GM18511 (cell line): ENCODE measurements around the gene CDH16.
"Not testable (repeated sequence)": the region's sequence is repeated elsewhere in the genome, so short reads cannot be mapped to it uniquely, and the experiment has no call there.

Experiments
- ATAC-seq: cut with Tn5 transposase; IDR thresholded peaks from one replicate; pipeline ENCODE4 v1.9.1; 2021; ENCODE audit warnings: mild to moderate bottlenecking, moderate library complexity; ENCODE audit not compliant: unreplicated experiment

The CDH16 gene

GRCh38 chr16:66918803-66919568 lies at the start of gene CDH16:
TSS of gene CDH16 (minus strand) at chr16:66918885. CDS start at chr16:66918065, 820 bp downstream.
- ATAC-seq, result no peak

- ATAC-seq, result no peak
Observed at GRCh38 chr16:66964049-66964448, 45.4 kb upstream of the CDH16 start.

GRCh38 chr16:66961914-66962313 lies 43.2 kb upstream of the CDH16 start:
- ATAC-seq, result no peak

GRCh38 chr16:66961065-66961744 lies 42.5 kb upstream of the CDH16 start, which contains the start of gene CES3:
TSS of gene CES3 (plus strand) at chr16:66961266. CDS start at chr16:66961308, 42 bp downstream.
- ATAC-seq, result peak; percentile 86

- ATAC-seq, result no peak
Observed at GRCh38 chr16:66960270-66960669, 41.6 kb upstream of the CDH16 start.

GRCh38 chr16:66959704-66960161 lies 41.0 kb upstream of the CDH16 start:
- no peak for ATAC-seq

GRCh38 chr16:66958857-66959703 lies 40.4 kb upstream of the CDH16 start:
- ATAC-seq, result no peak

- ATAC-seq, result not testable (repeated sequence)
Observed at GRCh38 chr16:66956154-66956457, 37.4 kb upstream of the CDH16 start.

GRCh38 chr16:66955363-66956153 lies 36.9 kb upstream of the CDH16 start:
- not testable (repeated sequence) for ATAC-seq

- ATAC-seq, result no peak
Observed at GRCh38 chr16:66954097-66954659, 35.5 kb upstream of the CDH16 start.

GRCh38 chr16:66953462-66954096 lies 34.9 kb upstream of the CDH16 start:
- ATAC-seq, result no peak

GRCh38 chr16:66952430-66953110 lies 33.9 kb upstream of the CDH16 start:
- no peak for ATAC-seq

GRCh38 chr16:66950971-66951790 lies 32.5 kb upstream of the CDH16 start:
- ATAC-seq, result no peak

GRCh38 chr16:66950437-66950836 lies 31.8 kb upstream of the CDH16 start:
- no peak for ATAC-seq

GRCh38 chr16:66949472-66949871 lies 30.8 kb upstream of the CDH16 start:
- no peak for ATAC-seq

GRCh38 chr16:66948837-66949225 lies 30.1 kb upstream of the CDH16 start:
- ATAC-seq, result no peak

GRCh38 chr16:66948134-66948836 lies 29.6 kb upstream of the CDH16 start:
- ATAC-seq, result peak; percentile 22
